Upper lobe of left lung (tissue), 6 donors: ENCODE measurements around the gene PVALB. TPM values are rescaled to one million over a fixed set of nuclear protein-coding genes. Genes with fewer than 3 reads are reported as not detected.
A peak's percentile ranks its signal among the peaks of the same experiment; 100 is the strongest.

Experiments used
- ATAC-seq, 2 donors: fragments of 200-7000 bp; cut with Tn5 transposase; one replicate each; pipeline ENCODE4 v1.9.1; 2022; ENCODE audit warnings: mild to moderate bottlenecking in 2 of 2, moderate library complexity in 2 of 2; ENCODE audit not compliant: low FRiP score in 2 of 2
- DNase-seq, 2 donors: peaks; one replicate each; pipeline ENCODE4 v3.0.0-alpha.2; 2019 to 2020
- H3K27ac ChIP-seq, 4 donors: fragments of 200-600 bp; sonication (generic); one replicate each; pipeline ENCODE4 v1.5.1; 2016 to 2019
- H3K27me3 ChIP-seq, 4 donors: fragments of 200-600 bp; sonication (generic); one replicate each; pipeline ENCODE4 v1.5.1; 2017 to 2019
- H3K36me3 ChIP-seq, 4 donors: fragments of 200-600 bp; sonication (generic); one replicate each; pipeline ENCODE4 v1.5.1; 2016 to 2019
- H3K4me1 ChIP-seq, 4 donors: fragments of 200-600 bp; sonication (generic); one replicate each; pipeline ENCODE4 v1.5.1; 2018 to 2019
- H3K4me3 ChIP-seq, 4 donors: fragments of 200-600 bp; sonication (generic); one replicate each; pipeline ENCODE4 v1.5.1; 2017 to 2019; ENCODE audit warnings: mild to moderate bottlenecking in 2 of 4, moderate library complexity in 1 of 4
- H3K9me3 ChIP-seq, 4 donors: fragments of 200-600 bp; sonication (generic); one replicate each; pipeline ENCODE4 v1.5.1; 2018 to 2019
- CTCF ChIP-seq, 6 experiments: fragments of 450-650 bp in 4 of 6; fragments of 200-600 bp in 2 of 6; sonication (generic) in 2 of 6; IDR thresholded peaks; one replicate each; pipeline ENCODE4 v1.5.1; 2016 to 2019; ENCODE audit warnings: antibody characterized with exemption in 6 of 6
- EP300 ChIP-seq, 4 donors: sonication (generic); formaldehyde crosslinking; IDR thresholded peaks; one replicate each; pipeline ENCODE4 v1.5.1; 2017; ENCODE audit warnings: antibody characterized with exemption in 4 of 4, control low read depth in 2 of 4
- POLR2A ChIP-seq, 4 donors: fragments of 450-650 bp; IDR thresholded peaks; one replicate each; pipeline ENCODE4 v1.5.1; 2016 to 2017; ENCODE audit warnings: antibody characterized with exemption in 4 of 4, mild to moderate bottlenecking in 2 of 4
- POLR2AphosphoS5 ChIP-seq, 2 donors: sonication (generic); formaldehyde crosslinking; IDR thresholded peaks; one replicate each; pipeline ENCODE4 v1.5.1; 2017; ENCODE audit warnings: antibody characterized with exemption in 2 of 2
- WGBS, 2 donors: methylation state at CpG; one replicate each; pipeline ENCODE4 v1.1.5; 2017 to 2018; 5-methylcytosine and 5-hydroxymethylcytosine counted together
- total RNA-seq, 6 donors: library from RNA; depleted of rRNA in 4 of 6; stranded (reverse); fragments of >200 nt in 4 of 6; gene quantifications; one replicate each; pipeline versions ENCODE4 v1.1.0 to v1.2.1, GENCODE V29; 2016 to 2021
- donor health status: DM: no; HTN: no; CAD: no; lungs with moderate emphysema.
- donor health status: DM: no; HTN: yes; CAD: no; lungs with severe emphysema.

PVALB gene
- total RNA-seq, 6 donors from 2014 or later = 1.5 to 3.3 (median 1.8) TPM; not detected in 3

GRCh38 chr22:36838119-36839030 lies 21.5 kb upstream of the PVALB start:
- TF ChIP-seq POLR2AphosphoS5 (IDR thresholded peaks at IDR 0.05) (no peak), EP300 (IDR thresholded peaks at IDR 0.05) (no peak), POLR2A (IDR thresholded peaks at IDR 0.05) (no peak), CTCF (IDR thresholded peaks at IDR 0.05) (no peak)
- H3K27me3 ChIP-seq = no peaks in the 10 kb centered on the region
- H3K4me1 ChIP-seq = no peaks in the 10 kb centered on the region
- no peaks in the 10 kb centered on the region for H3K36me3 ChIP-seq
- 83 to 91% methylated on average over 4 to 9 of the region's 10 CpGs for WGBS, 2 donors
- no peak overlapping the region for H3K4me3 ChIP-seq
- H3K27ac ChIP-seq = no peak overlapping the region
- no peaks in the 10 kb centered on the region for H3K9me3 ChIP-seq
- DNase-seq = no peak
- ATAC-seq = peak in 1 of 2 donors; percentile 52

- 55 to 74% methylated on average over 5 of the region's 5 CpGs for WGBS, 2 donors
Measured at GRCh38 chr22:36835903-36836302, 19.1 kb upstream of the PVALB start.

GRCh38 chr22:36833073-36833472 lies 16.2 kb upstream of the PVALB start:
- 63 to 72% methylated on average over 3 of the region's 3 CpGs for WGBS, 2 donors
- no peak overlapping the region for H3K27ac ChIP-seq
- H3K4me1 ChIP-seq = peaks cover 0 to 7% (median 0%) of the 10 kb centered on the region in 4 donors
- no peaks in the 10 kb centered on the region for H3K27me3 ChIP-seq
- ATAC-seq = no peak
- no peaks in the 10 kb centered on the region for H3K36me3 ChIP-seq
- no peak for TF ChIP-seq CTCF (IDR thresholded peaks at IDR 0.05)
- TF ChIP-seq POLR2A (IDR thresholded peaks at IDR 0.05) = no peak
- TF ChIP-seq EP300 (IDR thresholded peaks at IDR 0.05) = no peak
- no peak for TF ChIP-seq POLR2AphosphoS5 (IDR thresholded peaks at IDR 0.05)
- no peak for DNase-seq
- H3K4me3 ChIP-seq = no peak overlapping the region
- no peaks in the 10 kb centered on the region for H3K9me3 ChIP-seq

More at GRCh38 chr22:36835903-36836302, 19.1 kb upstream of the PVALB start:
- Histone ChIP-seq H3K4me1 (no peaks in the 10 kb centered on the region), H3K9me3 (no peaks in the 10 kb centered on the region), H3K27ac (no peak overlapping the region), H3K27me3 (no peaks in the 10 kb centered on the region), H3K4me3 (no peak overlapping the region), H3K36me3 (no peaks in the 10 kb centered on the region)
- no peak for DNase-seq
- no peak for TF ChIP-seq EP300 (IDR thresholded peaks at IDR 0.05)
- TF ChIP-seq POLR2A (IDR thresholded peaks at IDR 0.05) = no peak
- TF ChIP-seq POLR2AphosphoS5 (IDR thresholded peaks at IDR 0.05) = no peak
- no peak for TF ChIP-seq CTCF (IDR thresholded peaks at IDR 0.05)
- no peak for ATAC-seq

GRCh38 chr22:36831717-36832116 lies 14.9 kb upstream of the PVALB start:
- no peak for ATAC-seq
- TF ChIP-seq POLR2AphosphoS5 (IDR thresholded peaks at IDR 0.05) = no peak
- peaks cover 0 to 7% (median 0%) of the 10 kb centered on the region in 4 donors for H3K4me1 ChIP-seq
- no peaks in the 10 kb centered on the region for H3K36me3 ChIP-seq
- no peak overlapping the region for H3K4me3 ChIP-seq
- H3K27me3 ChIP-seq = no peaks in the 10 kb centered on the region
- H3K27ac ChIP-seq = no peak overlapping the region
- no peaks in the 10 kb centered on the region for H3K9me3 ChIP-seq
- DNase-seq = no peak
- WGBS, 2 donors = 77 to 87% methylated on average over 3 of the region's 3 CpGs

- H3K4me1 ChIP-seq = peaks cover 0 to 7% (median 0%) of the 10 kb centered on the region in 4 donors
- H3K27me3 ChIP-seq = no peaks in the 10 kb centered on the region
- H3K27ac ChIP-seq = no peak overlapping the region
- TF ChIP-seq CTCF (IDR thresholded peaks at IDR 0.05) (no peak), EP300 (IDR thresholded peaks at IDR 0.05) (no peak), POLR2AphosphoS5 (IDR thresholded peaks at IDR 0.05) (no peak), POLR2A (IDR thresholded peaks at IDR 0.05) (no peak)
- DNase-seq (no peak), ATAC-seq (no peak)
- H3K9me3 ChIP-seq = no peaks in the 10 kb centered on the region
- H3K36me3 ChIP-seq = no peaks in the 10 kb centered on the region
- no peak overlapping the region for H3K4me3 ChIP-seq
Measured at GRCh38 chr22:36831206-36831605, 14.4 kb upstream of the PVALB start.
